DOHH2 (cell line): ENCODE results near the gene PALLD.

Experiments used
- EZH2phosphoT487 ChIP-seq: fragments of 200-600 bp; sonication (generic); IDR thresholded peaks from 2 replicates; pipeline ENCODE4 v1.6.1; 2017; ENCODE audit warnings: borderline replicate concordance, mild to moderate bottlenecking, antibody characterized with exemption, low read length, moderate library complexity, mixed read lengths
- TF ChIP-seq, protein P1 (sequence below): fragments of 200-600 bp; sonication (generic); IDR thresholded peaks from one replicate; pipeline ENCODE4 v1.5.1; 2014; ENCODE audit warnings: antibody characterized with exemption, mild to moderate bottlenecking, low read depth, low read length; ENCODE audit not compliant: poor library complexity, severe bottlenecking

GRCh38 chr4:168735735-168736134 is 238.9 kb downstream of the PALLD start:
- TF ChIP-seq, protein P1, sequence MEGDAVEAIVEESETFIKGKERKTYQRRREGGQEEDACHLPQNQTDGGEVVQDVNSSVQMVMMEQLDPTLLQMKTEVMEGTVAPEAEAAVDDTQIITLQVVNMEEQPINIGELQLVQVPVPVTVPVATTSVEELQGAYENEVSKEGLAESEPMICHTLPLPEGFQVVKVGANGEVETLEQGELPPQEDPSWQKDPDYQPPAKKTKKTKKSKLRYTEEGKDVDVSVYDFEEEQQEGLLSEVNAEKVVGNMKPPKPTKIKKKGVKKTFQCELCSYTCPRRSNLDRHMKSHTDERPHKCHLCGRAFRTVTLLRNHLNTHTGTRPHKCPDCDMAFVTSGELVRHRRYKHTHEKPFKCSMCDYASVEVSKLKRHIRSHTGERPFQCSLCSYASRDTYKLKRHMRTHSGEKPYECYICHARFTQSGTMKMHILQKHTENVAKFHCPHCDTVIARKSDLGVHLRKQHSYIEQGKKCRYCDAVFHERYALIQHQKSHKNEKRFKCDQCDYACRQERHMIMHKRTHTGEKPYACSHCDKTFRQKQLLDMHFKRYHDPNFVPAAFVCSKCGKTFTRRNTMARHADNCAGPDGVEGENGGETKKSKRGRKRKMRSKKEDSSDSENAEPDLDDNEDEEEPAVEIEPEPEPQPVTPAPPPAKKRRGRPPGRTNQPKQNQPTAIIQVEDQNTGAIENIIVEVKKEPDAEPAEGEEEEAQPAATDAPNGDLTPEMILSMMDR = no peak
- no peak for TF ChIP-seq EZH2phosphoT487
